Activated CD4-positive, alpha-beta T cell treated with anti-CD3 and anti-CD28 coated beads, Interleukin-2, Interleukin-6, amounts not matched to agents 100 ng/mL and 50 ng/mL, durations not matched to agents 16 hours and 8 hours (primary cell): ENCODE data around the gene RPS14.
"Not testable (repeated sequence)": the region's sequence is repeated elsewhere in the genome, so short reads cannot be mapped to it uniquely, and the experiment has no call there.

Experiments used
- DNase-seq: peaks from one replicate; pipeline ENCODE4 v3.0.0-alpha.2; 2020

Gene RPS14

GRCh38 chr5:150443242-150444075, 6.1 kb downstream of the RPS14 start:
- no peak for DNase-seq

DNA sequence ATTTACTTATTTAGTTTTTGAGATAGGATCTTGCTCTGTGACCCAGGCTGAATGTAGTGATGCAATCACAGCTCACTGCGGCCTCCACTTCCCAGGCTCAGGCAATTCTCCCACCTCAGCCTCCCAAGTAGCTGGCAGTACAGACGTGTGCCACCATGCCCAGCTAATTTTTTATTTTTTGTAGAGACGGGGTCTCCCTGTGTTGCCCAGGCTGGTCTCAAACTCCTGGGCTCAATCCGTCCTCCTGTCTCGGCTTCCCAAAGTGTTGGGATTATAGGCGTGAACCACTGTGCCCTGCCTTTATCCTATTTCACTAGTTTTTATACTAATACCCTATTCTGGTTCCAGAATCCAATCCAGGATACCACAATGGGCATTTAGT, 6.8 kb downstream of the RPS14 start:
- DNase-seq: no peak

DNA sequence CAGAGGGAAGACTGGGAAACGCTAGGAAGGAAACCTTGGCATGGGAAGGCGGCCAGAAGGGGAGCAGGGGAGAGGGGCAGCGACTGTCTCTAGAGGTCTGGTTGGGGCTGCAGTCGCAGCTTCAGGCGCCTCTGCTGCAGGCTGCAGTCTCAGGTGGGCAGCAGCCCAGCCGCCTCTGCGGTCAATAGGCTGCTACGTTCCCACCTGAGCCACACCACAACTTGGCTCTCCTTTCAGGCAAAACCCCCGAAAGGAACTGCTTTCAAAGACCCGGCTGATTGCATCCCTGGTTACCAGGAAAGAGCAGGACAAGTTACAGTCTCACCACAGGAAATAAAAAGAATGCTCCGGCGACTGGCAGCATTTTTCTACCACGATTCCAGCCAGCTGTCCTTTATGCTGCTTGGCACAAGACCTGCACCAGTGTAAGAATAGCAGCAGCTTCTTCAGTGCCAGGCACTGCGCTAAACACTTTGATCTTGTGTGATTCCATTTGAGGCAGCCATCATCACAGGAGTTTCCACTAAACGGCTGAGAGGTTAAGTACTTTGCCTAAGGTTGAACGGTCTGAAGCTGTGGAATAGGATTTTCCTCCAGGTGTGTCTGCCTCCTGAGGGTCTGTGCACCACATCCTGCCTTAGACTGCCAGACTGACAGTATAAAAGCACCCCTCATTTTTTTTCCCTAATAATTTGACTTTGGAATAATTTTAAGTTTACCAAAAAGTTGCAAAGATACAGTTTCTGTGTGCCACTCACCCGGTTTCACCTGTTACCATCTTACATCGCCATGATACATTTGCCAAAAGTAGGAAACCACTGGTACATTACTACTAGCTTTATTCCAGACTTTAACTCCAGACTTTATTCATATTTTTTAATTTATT, 7.5 kb downstream of the RPS14 start:
- DNase-seq: no peak

DNA sequence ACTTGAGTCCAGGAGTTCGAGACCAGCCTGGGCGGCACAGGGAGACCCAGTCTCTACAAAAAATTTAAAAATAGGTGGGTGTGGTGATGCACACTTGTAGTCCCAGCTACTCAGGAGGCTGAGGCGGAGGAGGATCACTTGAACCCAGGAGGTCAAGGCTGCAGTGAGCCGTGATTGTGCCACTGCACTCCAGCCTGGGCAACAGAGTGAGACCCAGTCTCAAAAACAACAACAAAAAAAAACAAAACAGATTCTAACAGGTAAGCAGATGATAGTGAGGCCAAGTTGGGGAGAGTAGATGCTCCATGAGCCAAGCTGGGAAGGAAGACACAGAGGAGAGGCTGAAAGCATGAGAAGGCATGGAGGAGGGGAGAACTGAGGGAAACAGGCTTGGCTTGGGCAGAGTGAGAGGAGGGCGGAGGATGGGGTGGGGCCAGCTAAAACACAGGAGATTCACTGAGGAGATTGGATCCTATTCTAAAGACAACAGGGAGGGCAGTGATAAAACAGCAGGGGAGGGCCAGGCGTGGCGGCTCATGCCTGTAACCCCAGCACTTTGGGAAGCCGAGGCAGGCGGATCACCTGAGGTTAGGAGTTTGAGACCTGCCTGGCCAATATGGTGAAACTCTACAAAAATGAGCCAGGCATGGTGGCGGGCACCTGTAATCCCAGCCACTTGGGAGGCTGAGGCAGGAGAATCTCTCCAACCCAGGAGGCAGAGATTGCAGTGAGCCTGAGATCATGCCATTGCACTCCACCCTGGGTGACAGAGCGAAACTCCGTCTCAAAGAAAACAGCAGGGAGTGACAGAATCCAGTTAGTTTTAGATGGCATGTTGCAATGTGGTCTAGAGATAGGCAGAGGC, 8.4 kb downstream of the RPS14 start:
- no peak for DNase-seq

DNA sequence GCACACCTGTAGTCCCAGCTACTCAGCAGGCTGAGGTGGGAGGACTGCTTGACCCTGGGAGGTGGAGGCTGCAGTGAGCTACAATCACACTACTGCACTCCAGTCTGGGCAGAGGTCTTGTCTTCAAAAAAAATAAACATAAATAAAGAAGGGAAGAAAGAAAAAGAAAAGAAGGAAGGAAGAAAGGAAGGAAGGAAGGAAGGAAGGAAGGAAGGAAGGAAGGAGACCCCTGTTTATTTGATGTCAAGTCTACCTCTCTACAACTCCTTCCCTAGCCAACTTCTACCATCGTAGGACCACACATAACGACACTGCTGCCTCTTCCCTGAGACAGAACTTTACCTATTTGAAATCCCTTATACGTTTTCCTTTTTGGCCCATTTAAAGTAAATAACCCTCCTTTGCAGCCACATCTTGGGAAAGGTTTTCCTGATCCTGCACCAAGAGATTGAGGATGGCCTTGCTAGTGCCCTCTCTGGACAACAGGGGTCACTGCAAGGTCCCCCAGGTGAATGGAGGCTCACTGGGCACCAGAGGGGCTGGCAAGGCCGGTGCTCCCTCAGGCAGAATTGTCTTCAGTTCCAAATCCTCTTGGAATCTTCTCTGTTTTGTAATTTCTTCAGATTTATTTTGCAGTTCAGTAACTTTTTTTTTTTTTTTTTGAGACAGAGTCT, 10.5 kb downstream of the RPS14 start:
- DNase-seq: no peak

- DNase-seq: peak; percentile 94
Observed at GRCh38 chr5:150436141-150436680, 13.3 kb downstream of the RPS14 start.

- no peak for DNase-seq
Observed at GRCh38 chr5:150434464-150434863, 15.1 kb downstream of the RPS14 start.

DNA sequence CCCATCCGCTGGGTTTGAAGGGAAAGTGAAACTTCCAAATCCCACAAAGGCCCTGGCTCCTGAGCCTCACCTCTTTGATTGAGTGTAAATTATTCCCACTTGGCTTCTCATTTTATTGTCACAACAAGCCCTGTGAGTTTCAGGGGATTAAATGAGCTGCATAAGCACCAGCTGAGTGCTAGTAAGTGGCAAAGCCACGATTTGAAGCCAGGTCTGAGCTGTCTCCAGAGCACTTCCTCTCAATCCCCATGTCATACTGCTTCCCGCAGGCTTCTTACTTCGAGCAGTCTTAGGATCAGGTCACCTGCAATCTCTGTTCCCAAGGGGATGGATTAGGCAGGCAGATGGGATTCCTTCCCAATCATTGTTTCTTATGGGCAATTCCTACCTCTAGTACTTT, 18.0 kb downstream of the RPS14 start:
- DNase-seq: no peak

- no peak for DNase-seq
Observed at GRCh38 chr5:150431048-150431447, 18.5 kb downstream of the RPS14 start.

- DNase-seq: no peak
Observed at GRCh38 chr5:150429410-150429873, 20.1 kb downstream of the RPS14 start.

DNA sequence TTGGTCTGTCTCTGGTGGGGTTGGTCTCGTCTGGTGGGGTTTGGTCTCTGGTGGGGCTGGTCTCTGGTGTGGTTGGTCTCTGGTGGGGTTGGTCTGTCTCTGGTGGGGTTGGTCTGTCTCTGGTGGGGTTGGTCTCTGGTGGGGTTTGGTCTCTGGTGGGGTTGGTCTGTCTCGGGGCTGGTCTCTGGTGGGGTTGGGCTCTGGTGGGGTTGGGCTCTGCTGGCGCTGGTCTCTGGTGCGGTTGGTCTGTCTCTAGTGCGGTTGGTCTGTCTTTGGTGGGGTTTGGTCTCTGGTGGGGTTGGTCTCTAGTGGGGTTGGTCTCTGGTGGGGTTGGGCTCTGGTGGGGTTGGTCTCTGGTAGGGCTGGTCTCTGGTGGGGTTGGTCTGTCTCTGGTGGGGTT, 20.6 kb downstream of the RPS14 start:
- DNase-seq: no peak

DNA sequence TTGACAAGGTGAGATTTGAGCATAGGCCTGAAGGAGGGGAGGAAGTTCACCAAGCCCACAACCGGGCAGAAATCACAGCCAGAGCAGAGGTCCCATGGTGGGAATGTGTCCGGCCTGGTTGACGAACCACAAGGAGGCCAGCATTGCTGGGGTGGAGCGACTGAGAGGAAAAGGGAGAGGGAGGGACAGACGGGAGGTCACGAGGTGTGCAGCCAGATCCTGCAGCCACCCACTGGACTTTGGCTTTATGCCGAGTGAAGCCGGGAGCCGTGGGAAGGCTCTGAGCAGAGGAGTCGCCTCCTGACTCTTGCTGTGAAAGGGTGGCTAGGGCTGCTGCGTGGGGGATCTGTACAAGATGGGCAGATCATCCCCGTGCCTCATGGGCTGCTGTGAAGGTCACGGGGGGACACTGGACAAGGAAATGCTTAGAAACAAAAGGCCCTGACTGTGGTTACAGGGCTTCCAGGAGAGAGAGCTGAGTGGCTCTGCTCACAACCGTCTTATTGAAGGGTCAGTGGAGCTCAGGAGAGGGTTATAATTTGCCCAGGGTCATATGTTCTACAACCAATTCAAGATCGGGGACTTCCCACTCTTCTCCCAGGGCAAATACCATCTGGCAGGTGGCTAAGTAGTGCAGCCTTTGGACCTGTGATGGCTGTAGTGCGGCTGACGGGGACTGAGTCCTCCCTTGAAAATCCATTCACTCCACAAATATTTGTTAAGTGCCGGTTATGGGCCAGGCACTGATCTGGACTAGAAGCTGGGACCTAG, 21.2 kb downstream of the RPS14 start:
- no peak for DNase-seq

DNA sequence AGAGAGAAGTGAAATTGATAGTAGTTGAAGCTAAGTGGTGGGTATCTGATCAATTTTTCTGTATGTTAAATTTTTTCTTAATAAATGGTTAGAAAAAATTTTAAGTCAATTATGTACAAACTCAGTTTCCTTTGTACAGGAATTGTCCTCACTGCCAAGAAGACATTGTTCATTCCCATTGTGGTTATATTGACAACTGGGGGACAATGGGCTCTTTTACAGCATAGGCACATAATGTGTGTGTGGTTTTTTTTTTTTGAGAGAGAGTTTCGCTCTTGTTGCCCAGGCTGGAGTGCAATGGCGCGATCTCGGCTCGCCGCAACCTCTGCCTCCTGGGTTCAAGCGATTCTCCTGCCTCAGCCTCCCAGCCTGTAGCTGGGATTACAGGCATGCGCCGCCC, 23.4 kb downstream of the RPS14 start:
- not testable (repeated sequence) for DNase-seq

DNA sequence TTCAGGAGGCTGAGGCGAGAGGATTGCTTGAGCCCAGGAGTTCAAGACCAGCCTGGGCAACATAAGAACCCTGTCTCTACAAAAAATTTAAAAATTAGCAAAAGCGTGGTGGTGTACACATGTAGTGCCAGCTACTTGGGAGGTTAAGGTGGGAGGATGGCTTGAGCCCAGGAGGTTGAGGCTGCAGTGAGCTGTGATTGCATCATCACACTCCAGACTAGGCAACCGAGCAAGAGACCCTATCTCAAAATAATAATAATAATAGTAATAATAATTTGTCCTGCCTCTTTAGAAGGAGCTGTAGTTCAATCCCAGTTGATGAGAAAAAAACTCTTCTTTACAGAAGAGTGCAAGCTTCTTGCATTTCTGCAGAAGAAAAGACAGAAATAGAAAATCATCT, 26.8 kb downstream of the RPS14 start:
- DNase-seq: no peak

GRCh38 chr5:150422075-150422474, 27.5 kb downstream of the RPS14 start:
- DNase-seq: no peak

DNA sequence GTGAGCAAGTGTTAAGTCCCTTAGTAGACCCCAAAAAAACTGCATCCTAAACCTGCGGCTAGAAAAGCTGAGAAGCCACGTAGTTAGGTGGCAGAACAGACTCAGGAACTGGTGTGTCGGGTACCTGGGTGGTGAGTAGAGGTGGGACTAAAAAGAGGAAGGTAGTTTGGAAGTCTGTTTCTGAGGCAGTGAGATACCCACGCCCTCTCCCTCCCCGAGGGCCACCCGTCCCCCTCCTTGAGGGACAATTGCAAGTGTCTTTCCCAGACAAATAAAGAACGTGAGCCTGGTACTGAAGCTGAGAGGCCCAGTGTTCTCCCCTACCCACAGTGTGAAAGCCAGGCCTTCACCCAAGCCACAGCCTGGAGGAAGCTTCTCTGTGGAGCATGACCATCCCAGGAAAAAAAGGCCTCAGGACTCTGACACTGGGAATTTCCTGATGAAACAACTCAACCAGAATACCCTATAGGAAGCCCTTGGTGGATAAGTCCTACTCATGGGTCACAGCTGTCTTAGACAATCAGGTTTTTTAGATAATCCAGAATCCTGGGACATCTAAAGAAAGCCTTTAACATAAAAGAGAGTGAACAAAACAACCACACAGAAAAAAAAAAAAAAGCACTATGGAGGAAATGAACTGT, 29.8 kb downstream of the RPS14 start:
- DNase-seq: no peak

DNA sequence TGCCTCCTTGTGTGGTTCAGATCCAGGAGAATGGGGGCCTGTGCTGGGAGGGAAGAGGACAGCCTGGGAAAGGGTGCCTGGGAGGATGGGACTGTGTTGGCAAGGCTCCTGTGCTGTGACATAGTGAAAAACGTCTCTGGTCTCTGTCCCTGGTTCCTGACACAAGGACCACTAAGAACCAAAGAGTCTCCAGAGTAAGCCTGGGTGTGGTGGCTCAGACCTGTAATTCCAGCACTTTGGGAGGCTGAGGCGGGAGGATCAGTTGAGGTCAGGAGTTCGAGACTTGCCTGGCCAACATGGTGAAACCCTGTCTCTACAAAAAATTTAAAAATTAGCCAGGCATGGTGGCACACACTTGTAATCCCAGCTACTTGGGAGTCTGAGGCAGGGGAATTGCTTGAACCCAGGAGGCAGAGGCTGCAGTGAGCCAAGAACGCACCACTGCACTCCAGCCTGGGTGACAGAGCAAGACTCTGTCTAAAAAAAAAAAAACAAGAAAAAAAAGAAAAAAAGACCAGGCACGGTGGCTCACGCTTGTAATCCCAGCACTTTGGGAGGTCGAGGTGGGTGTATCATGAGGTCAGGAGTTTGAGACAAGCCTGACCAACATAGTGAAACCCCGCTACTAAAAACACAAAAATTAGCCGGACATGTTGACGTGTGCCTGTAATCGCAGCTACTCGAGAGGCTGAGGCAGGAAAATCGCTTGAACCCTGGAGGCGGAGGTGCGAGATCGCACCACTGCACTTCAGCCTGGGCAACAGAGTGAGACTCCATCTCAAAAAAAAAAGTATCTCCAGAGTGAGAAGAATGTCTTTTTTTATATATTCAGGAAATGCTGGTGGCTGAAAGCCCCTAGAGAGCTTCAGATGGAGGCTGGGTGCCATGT, 35.4 kb downstream of the RPS14 start:
- DNase-seq: not testable (repeated sequence)

GRCh38 chr5:150413176-150413901, 36.2 kb downstream of the RPS14 start:
- DNase-seq: no peak
